ENCODE data around the gene CORO7.
A peak's percentile ranks its signal among the peaks of the same experiment; 100 is the strongest.

GRCh38 chr16:4404247-4404966 is 12.0 kb downstream of the CORO7 start:
- TF ChIP-seq, protein P1, sequence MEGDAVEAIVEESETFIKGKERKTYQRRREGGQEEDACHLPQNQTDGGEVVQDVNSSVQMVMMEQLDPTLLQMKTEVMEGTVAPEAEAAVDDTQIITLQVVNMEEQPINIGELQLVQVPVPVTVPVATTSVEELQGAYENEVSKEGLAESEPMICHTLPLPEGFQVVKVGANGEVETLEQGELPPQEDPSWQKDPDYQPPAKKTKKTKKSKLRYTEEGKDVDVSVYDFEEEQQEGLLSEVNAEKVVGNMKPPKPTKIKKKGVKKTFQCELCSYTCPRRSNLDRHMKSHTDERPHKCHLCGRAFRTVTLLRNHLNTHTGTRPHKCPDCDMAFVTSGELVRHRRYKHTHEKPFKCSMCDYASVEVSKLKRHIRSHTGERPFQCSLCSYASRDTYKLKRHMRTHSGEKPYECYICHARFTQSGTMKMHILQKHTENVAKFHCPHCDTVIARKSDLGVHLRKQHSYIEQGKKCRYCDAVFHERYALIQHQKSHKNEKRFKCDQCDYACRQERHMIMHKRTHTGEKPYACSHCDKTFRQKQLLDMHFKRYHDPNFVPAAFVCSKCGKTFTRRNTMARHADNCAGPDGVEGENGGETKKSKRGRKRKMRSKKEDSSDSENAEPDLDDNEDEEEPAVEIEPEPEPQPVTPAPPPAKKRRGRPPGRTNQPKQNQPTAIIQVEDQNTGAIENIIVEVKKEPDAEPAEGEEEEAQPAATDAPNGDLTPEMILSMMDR (conservative IDR thresholded peaks at IDR 0.05), result peak; percentile 76
- no peak for TF ChIP-seq ZFX (IDR thresholded peaks at IDR 0.05)
